HG02970 (cell line): Measurements from ENCODE around the gene GJC1.
"Not testable (repeated sequence)": the region's sequence is repeated elsewhere in the genome, so short reads cannot be mapped to it uniquely, and the experiment has no call there.

Source experiments
- ATAC-seq: cut with Tn5 transposase; IDR thresholded peaks from one replicate; pipeline ENCODE4 v1.9.1; 2021; ENCODE audit warnings: mild to moderate bottlenecking, moderate library complexity, moderate number of reproducible peaks; ENCODE audit not compliant: unreplicated experiment, low FRiP score

Gene GJC1

GRCh38 chr17:44846206-44846605 lies 16.1 kb upstream of the GJC1 start:
- ATAC-seq: no peak

GRCh38 chr17:44844390-44844830 lies 14.3 kb upstream of the GJC1 start:
- ATAC-seq: no peak

GRCh38 chr17:44842748-44843147 lies 12.7 kb upstream of the GJC1 start:
- no peak for ATAC-seq

- ATAC-seq: no peak
Measured at GRCh38 chr17:44840936-44841335, 10.8 kb upstream of the GJC1 start.

- ATAC-seq: no peak
Measured at GRCh38 chr17:44840274-44840673, 10.2 kb upstream of the GJC1 start.

- ATAC-seq: no peak
Measured at GRCh38 chr17:44837196-44837595, 7.1 kb upstream of the GJC1 start.

- ATAC-seq: no peak
Measured at GRCh38 chr17:44832805-44833204, 2.7 kb upstream of the GJC1 start.

GRCh38 chr17:44831371-44831770 lies 1.3 kb upstream of the GJC1 start:
- ATAC-seq: no peak

- ATAC-seq: no peak
Measured at GRCh38 chr17:44830359-44831288, 537 bp upstream of the GJC1 start.

- ATAC-seq: no peak
Measured at GRCh38 chr17:44828919-44829522, 1.1 kb downstream of the GJC1 start.

- no peak for ATAC-seq
Measured at GRCh38 chr17:44827863-44828262, 2.2 kb downstream of the GJC1 start.

GRCh38 chr17:44826123-44826790 lies 3.8 kb downstream of the GJC1 start:
- ATAC-seq: no peak

- not testable (repeated sequence) for ATAC-seq
Measured at GRCh38 chr17:44825236-44825635, 4.9 kb downstream of the GJC1 start.

GRCh38 chr17:44820631-44821212 lies 9.4 kb downstream of the GJC1 start:
- no peak for ATAC-seq

GRCh38 chr17:44818508-44818907 lies 11.6 kb downstream of the GJC1 start:
- ATAC-seq: not testable (repeated sequence)

GRCh38 chr17:44812263-44812662 lies 17.8 kb downstream of the GJC1 start:
- ATAC-seq: no peak

GRCh38 chr17:44808656-44809388 lies 21.3 kb downstream of the GJC1 start:
- not testable (repeated sequence) for ATAC-seq

- no peak for ATAC-seq
Measured at GRCh38 chr17:44808156-44808555, 21.9 kb downstream of the GJC1 start.

- no peak for ATAC-seq
Measured at GRCh38 chr17:44807817-44808155, 22.3 kb downstream of the GJC1 start.

GRCh38 chr17:44807093-44807816 lies 22.8 kb downstream of the GJC1 start:
- ATAC-seq: no peak
